ENCODE data around the gene CLMN. TPM values are rescaled to one million over a fixed set of nuclear protein-coding genes. Genes with fewer than 3 reads are reported as not detected.

The CLMN gene
- total and polyA plus RNA-seq, 8 donors: 5.3 to 42.9 (median 20.1) TPM

GRCh38 chr14:95268350-95268749 lies 51.4 kb downstream of the CLMN start:
- Histone ChIP-seq H3K27me3 (no peaks in the 10 kb centered on the region), H3K9me3 (no peaks in the 10 kb centered on the region), H3K4me1 (peaks cover 12 to 35% (median 19%) of the 10 kb centered on the region in 4 donors), H3K27ac (no peak overlapping the region), H3K4me3 (no peak overlapping the region), H3K36me3 (no peaks in the 10 kb centered on the region)
- TF ChIP-seq POLR2AphosphoS5 (IDR thresholded peaks at IDR 0.05) (no peak), POLR2A (IDR thresholded peaks at IDR 0.05) (no peak), EP300 (IDR thresholded peaks at IDR 0.05) (no peak), CTCF (IDR thresholded peaks at IDR 0.05) (no peak)
- no peak for DNase-seq
- intact Hi-C loops (cut with DNase I; ENCODE audit: low total_unique reads): no loop called here

- H3K4me3 ChIP-seq: no peak overlapping the region
- TF ChIP-seq POLR2A (IDR thresholded peaks at IDR 0.05): no peak
- no peak for TF ChIP-seq EP300 (IDR thresholded peaks at IDR 0.05)
- no peak for TF ChIP-seq CTCF (IDR thresholded peaks at IDR 0.05)
- TF ChIP-seq POLR2AphosphoS5 (IDR thresholded peaks at IDR 0.05): no peak
- no peaks in the 10 kb centered on the region for H3K36me3 ChIP-seq
- H3K9me3 ChIP-seq: no peaks in the 10 kb centered on the region
- no peak for DNase-seq
- H3K27me3 ChIP-seq: no peaks in the 10 kb centered on the region
- intact Hi-C loops (cut with DNase I; ENCODE audit: low total_unique reads): no loop called here
- no peak overlapping the region for H3K27ac ChIP-seq
- WGBS, 5 donors: 60 to 75% (median 67%) methylated on average over 4 of the region's 4 CpGs
- peaks cover 14 to 36% (median 22%) of the 10 kb centered on the region in 4 donors for H3K4me1 ChIP-seq
These were observed 52.4 kb downstream of the CLMN start for GRCh38 chr14:95267306-95267705.

GRCh38 chr14:95265106-95266094 lies 54.3 kb downstream of the CLMN start:
- DNase-seq: peak; percentile 63 to 95
- intact Hi-C loops (cut with DNase I; ENCODE audit: low total_unique reads): no loop called here
- TF ChIP-seq POLR2AphosphoS5 (IDR thresholded peaks at IDR 0.05): peak in 2 of 3 donors; percentile 87 to 97
- no peak for TF ChIP-seq CTCF (IDR thresholded peaks at IDR 0.05)
- Histone ChIP-seq H3K4me3 (no peak overlapping the region), H3K36me3 (no peaks in the 10 kb centered on the region), H3K27me3 (no peaks in the 10 kb centered on the region), H3K9me3 (no peaks in the 10 kb centered on the region), H3K4me1 (peaks cover 27 to 53% (median 33%) of the 10 kb centered on the region in 4 donors), H3K27ac (peak overlapping the region; percentile 72 to 88 (median 87))
- WGBS, 5 donors: 24 to 36% (median 27%) methylated on average over 12 of the region's 12 CpGs

GRCh38 chr14:95264271-95264973 lies 55.3 kb downstream of the CLMN start:
- peaks cover 27 to 62% (median 33%) of the 10 kb centered on the region in 4 donors for H3K4me1 ChIP-seq
- intact Hi-C loops (cut with DNase I; ENCODE audit: low total_unique reads): no loop called here
- no peak for DNase-seq
- TF ChIP-seq EP300 (IDR thresholded peaks at IDR 0.05) (no peak), CTCF (IDR thresholded peaks at IDR 0.05) (no peak), POLR2A (IDR thresholded peaks at IDR 0.05) (no peak), POLR2AphosphoS5 (IDR thresholded peaks at IDR 0.05) (no peak)
- H3K9me3 ChIP-seq: no peaks in the 10 kb centered on the region
- H3K27ac ChIP-seq: peak overlapping the region; percentile 72 to 88 (median 87)
- H3K4me3 ChIP-seq: no peak overlapping the region
- no peaks in the 10 kb centered on the region for H3K27me3 ChIP-seq
- no peaks in the 10 kb centered on the region for H3K36me3 ChIP-seq
- WGBS, 5 donors: 76 to 86% (median 79%) methylated on average over 10 of the region's 10 CpGs
